ENCODE data around the gene IFT52.

- TF ChIP-seq EZH2 (IDR thresholded peaks at IDR 0.05; ENCODE audit: low read length, unreplicated experiment) (no peak), CTCF (conservative IDR thresholded peaks at IDR 0.05; ENCODE audit: low read depth, low read length) (no peak)
These were observed 90.2 kb downstream of the IFT52 start for GRCh38 chr20:43680981-43681380.

All from PC-3 (cell line).